ENCODE measurements around the gene GAL3ST2. TPM values are rescaled to one million over a fixed set of nuclear protein-coding genes. Genes with fewer than 3 reads are reported as not detected.
"Not testable (repeated sequence)": the region's sequence is repeated elsewhere in the genome, so short reads cannot be mapped to it uniquely, and the experiment has no call there.

The GAL3ST2 gene
- total RNA-seq, 4 donors from 2014 or later = 1.6 TPM; not detected in 3

GRCh38 chr2:241730671-241731293 lies 45.8 kb upstream of the GAL3ST2 start:
- Histone ChIP-seq H3K36me3 (no peaks in the 10 kb centered on the region), H3K27ac (no peak overlapping the region), H3K4me3 (no peak overlapping the region), H3K4me1 (peaks cover 21 to 25% of the 10 kb centered on the region in 2 donors), H3K9me3 (no peaks in the 10 kb centered on the region), H3K27me3 (no peaks in the 10 kb centered on the region)
- TF ChIP-seq CTCF (IDR thresholded peaks at IDR 0.05 in 4 of 5, conservative IDR thresholded peaks at IDR 0.05 in 1 of 5) (no peak), POLR2A (IDR thresholded peaks at IDR 0.05) (no peak)
- intact Hi-C loops (cut with DNase I; ENCODE audit: low total_unique reads) (loop anchor here (5.0 to 10.0 kb wide), 3 partner anchors 118 to 878 kb away; partner anchors contain the start of gene SNED1), in situ Hi-C loops (cut with MboI; ENCODE audit: low sequenced_read_pairs in 4 of 4) (no loop called here)
- DNase-seq (no peak), ATAC-seq (no peak)

DNA sequence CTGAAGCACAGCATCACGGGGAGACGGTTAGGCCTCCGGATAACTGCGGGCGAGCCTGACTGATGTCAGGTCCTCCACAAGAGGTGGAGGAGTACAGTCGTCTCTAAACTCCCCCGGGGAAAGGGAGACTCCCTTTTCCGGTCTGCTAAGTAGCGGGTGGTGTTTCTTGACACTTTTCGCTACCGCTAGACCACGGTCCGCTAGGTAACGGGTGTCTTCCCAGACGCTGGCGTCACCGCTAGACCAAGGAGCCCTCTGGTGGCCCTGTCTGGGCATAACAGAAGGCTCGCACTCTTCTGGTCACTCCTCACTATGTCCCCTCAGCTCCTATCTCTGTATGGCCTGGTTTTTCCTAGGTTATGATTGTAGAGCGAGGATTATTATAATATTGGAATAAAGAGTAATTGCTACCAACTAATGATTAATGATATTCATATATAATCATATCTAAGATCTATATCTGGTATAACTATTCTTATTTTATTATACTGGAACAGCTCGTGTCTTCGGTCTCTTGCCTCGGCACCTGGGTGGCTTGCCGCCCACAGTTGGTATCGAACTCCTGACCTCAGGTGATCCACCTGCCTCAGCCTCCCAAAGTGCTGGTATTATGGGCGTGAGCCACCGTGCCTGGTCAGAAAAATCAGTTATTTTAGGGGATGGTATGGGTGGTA lies 44.0 kb upstream of the GAL3ST2 start:
- H3K27ac ChIP-seq; H3K27me3 ChIP-seq; H3K9me3 ChIP-seq; ATAC-seq; in situ Hi-C loops (cut with MboI; ENCODE audit: low sequenced_read_pairs in 4 of 4); H3K36me3 ChIP-seq: not testable (repeated sequence)
- Histone ChIP-seq H3K4me3 (peak overlapping the region in 2 of 4 donors; percentile 34 to 41), H3K4me1 (peaks cover 23 to 28% of the 10 kb centered on the region in 2 donors)
- peak; percentile 39 to 67 (median 61) for TF ChIP-seq CTCF (IDR thresholded peaks at IDR 0.05 in 4 of 5, conservative IDR thresholded peaks at IDR 0.05 in 1 of 5)
- intact Hi-C loops (cut with DNase I; ENCODE audit: low total_unique reads) = loop anchor here (1.0 to 10.0 kb wide), 4 partner anchors 67 to 880 kb away; partner anchors contain the start of gene SNED1
- DNase-seq = peak in 1 of 2 donors; percentile 69

- Histone ChIP-seq H3K4me1 (peaks cover 17 to 19% of the 10 kb centered on the region in 2 donors), H3K27ac (peak overlapping the region; percentile 77 to 93 (median 82)), H3K9me3 (no peaks in the 10 kb centered on the region), H3K36me3 (no peaks in the 10 kb centered on the region), H3K4me3 (peak overlapping the region; percentile 73 to 96 (median 78)), H3K27me3 (no peaks in the 10 kb centered on the region)
- in situ Hi-C loops (cut with MboI; ENCODE audit: low sequenced_read_pairs in 4 of 4) (no loop called here), intact Hi-C loops (cut with DNase I; ENCODE audit: low total_unique reads) (loop anchor here (1.0 to 10.0 kb wide), 6 partner anchors 31 to 881 kb away; partner anchors contain the start of genes DTYMK, ING5 and SNED1)
- no peak for ATAC-seq
- DNase-seq = no peak
- TF ChIP-seq CTCF (IDR thresholded peaks at IDR 0.05 in 4 of 5, conservative IDR thresholded peaks at IDR 0.05 in 1 of 5) (no peak), POLR2A (IDR thresholded peaks at IDR 0.05) (no peak)
Measured at GRCh38 chr2:241733391-241734207, 43.0 kb upstream of the GAL3ST2 start.

DNA sequence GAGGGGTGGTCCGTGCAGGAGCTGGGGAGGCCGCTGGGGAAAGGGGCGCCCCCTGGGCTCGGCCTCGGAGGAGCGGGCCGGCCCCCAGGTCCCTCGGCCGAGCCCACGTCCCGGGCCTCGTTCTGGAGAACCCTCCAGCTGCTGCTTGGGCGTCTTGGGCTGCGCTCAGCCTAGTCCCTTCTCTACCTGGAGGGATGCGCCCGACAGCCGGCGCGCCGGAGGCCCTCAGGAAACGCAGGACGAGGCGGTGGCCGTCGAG lies 42.5 kb upstream of the GAL3ST2 start:
- Histone ChIP-seq H3K4me1 (peaks cover 13 to 14% of the 10 kb centered on the region in 2 donors), H3K27ac (peak overlapping the region; percentile 77 to 93 (median 82)), H3K4me3 (peak overlapping the region; percentile 73 to 96 (median 78)), H3K36me3 (no peaks in the 10 kb centered on the region), H3K27me3 (no peaks in the 10 kb centered on the region), H3K9me3 (no peaks in the 10 kb centered on the region)
- in situ Hi-C loops (cut with MboI; ENCODE audit: low sequenced_read_pairs in 4 of 4) = no loop called here
- TF ChIP-seq CTCF (IDR thresholded peaks at IDR 0.05 in 4 of 5, conservative IDR thresholded peaks at IDR 0.05 in 1 of 5) = no peak
- TF ChIP-seq POLR2A (IDR thresholded peaks at IDR 0.05) = no peak
- DNase-seq = no peak
- ATAC-seq = peak in 1 of 2 donors; percentile 16
- intact Hi-C loops (cut with DNase I; ENCODE audit: low total_unique reads) = loop anchor here (1.0 to 10.0 kb wide), 5 partner anchors 32 to 882 kb away; partner anchors contain the start of genes DTYMK, ING5 and SNED1

Measured in gastrocnemius medialis (tissue), 4 donors.